Kidney (tissue), 14 donors: ENCODE data around the gene STRADA. TPM values are rescaled to one million over a fixed set of nuclear protein-coding genes. Genes with fewer than 3 reads are reported as not detected.

Experiments used
- DNase-seq, 5 donors: peaks; one replicate each; pipeline ENCODE4 v3.0.0-alpha.2; 2013 to 2020
- FAIRE-seq: peaks from 2 replicates; lab custom pipeline; 2012; peaks lifted over from hg19 to GRCh38; lab: Jason Lieb, UNC
- H3K27ac ChIP-seq, 2 donors: one replicate each; pipeline ENCODE4 v1.7.0; 2013; ENCODE audit warnings: low read depth in 2 of 2, low read length in 2 of 2, inconsistent platforms in 1 of 2
- H3K27me3 ChIP-seq: one replicate; pipeline ENCODE4 v1.7.1; 2013; ENCODE audit warnings: low read length, inconsistent platforms; ENCODE audit not compliant: control insufficient read depth, insufficient read depth
- H3K36me3 ChIP-seq, 3 donors: one replicate each; pipeline versions ENCODE4 v1.7.0 to v1.7.1; 2013; ENCODE audit warnings: low read length in 3 of 3, control low read depth in 1 of 3, inconsistent platforms in 1 of 3; ENCODE audit not compliant: insufficient read depth in 3 of 3, control insufficient read depth in 2 of 3
- H3K4me1 ChIP-seq, 3 donors: one replicate each; pipeline versions ENCODE4 v1.7.0 to v1.7.1; 2013; ENCODE audit warnings: low read length in 3 of 3, inconsistent platforms in 1 of 3, low read depth in 1 of 3; ENCODE audit not compliant: control insufficient read depth in 2 of 3, insufficient read depth in 2 of 3
- H3K4me3 ChIP-seq, 3 donors: one replicate each; pipeline versions ENCODE4 v1.7.0 to v1.8.1; 2013; ENCODE audit warnings: low read length in 3 of 3, control low read depth in 1 of 3, inconsistent platforms in 1 of 3
- H3K9ac ChIP-seq, 3 donors: one replicate each; pipeline versions ENCODE4 v1.7.0 to v1.7.1; 2013; ENCODE audit warnings: low read length in 3 of 3, control low read depth in 1 of 3, inconsistent platforms in 1 of 3
- H3K9me3 ChIP-seq, 3 donors: one replicate each; pipeline versions ENCODE4 v1.7.0 to v1.7.1; 2013; ENCODE audit warnings: low read length in 3 of 3, control low read depth in 1 of 3, inconsistent platforms in 1 of 3; ENCODE audit not compliant: control insufficient read depth in 2 of 3, insufficient read depth in 1 of 3
- CTCF ChIP-seq: IDR thresholded peaks from 3 replicates; pipeline ENCODE4 v1.5.1; 2012; ENCODE audit warnings: mild to moderate bottlenecking, moderate library complexity, borderline replicate concordance; ENCODE audit not compliant: insufficient read depth; ENCODE audit errors: extremely low read depth
- intact Hi-C: fragments of 100-400 bp; cut with DNase I; formaldehyde crosslinking; loops from one replicate; pipeline ENCODE4 v1.11.1; 2022
- polyA plus RNA-seq: library from polyadenylated mRNA; stranded (reverse); fragments of 350-450 nt; fragmentation: Illumina TruSeq; extraction: RNeasy Lipid Tissue Mini Kit (QIAGEN cat#74804); gene quantifications from one replicate; pipeline ENCODE4 v1.2.3, GENCODE V29; 2014; ENCODE audit warnings: low read depth, low replicate concordance; ENCODE audit not compliant: insufficient read depth
- total RNA-seq: library from RNA; stranded (reverse); fragmentation: NEBNext Ultra II Directional; extraction: Animal tissue kit (Norgen Biotek cat#: 25700); gene quantifications from one replicate; pipeline ENCODE4 v1.2.1, GENCODE V29; 2021
- donor health status: control.
- donor health status: control.
- donor health status: control.
- donor health status: control.
- donor health status: control.
- donor health status: DM: yes; HTN: yes; CAD: no.
- donor health status: Normal renal cell carcinoma (clear cell type).

STRADA gene
- total and polyA plus RNA-seq, 2 donors from 2014 or later, result 25.7 to 38.9 TPM

GRCh38 chr17:63758428-63758827 is 16.8 kb upstream of the STRADA start:
- Histone ChIP-seq H3K36me3 (peaks cover 11 to 52% (median 26%) of the 10 kb centered on the region in 3 donors), H3K27ac (no peak overlapping the region), H3K4me3 (no peak overlapping the region), H3K4me1 (no peaks in the 10 kb centered on the region), H3K27me3 (no peaks in the 10 kb centered on the region), H3K9ac (no peak overlapping the region), H3K9me3 (no peaks in the 10 kb centered on the region)
- TF ChIP-seq CTCF, result no peak
- intact Hi-C loops, result no loop called here
- DNase-seq (no peak), FAIRE-seq (no peak)

GRCh38 chr17:63754046-63754445 is 12.4 kb upstream of the STRADA start:
- no peak overlapping the region for H3K27ac ChIP-seq
- no peaks in the 10 kb centered on the region for H3K27me3 ChIP-seq
- FAIRE-seq, result no peak
- peaks cover 14 to 45% (median 31%) of the 10 kb centered on the region in 3 donors for H3K36me3 ChIP-seq
- no peaks in the 10 kb centered on the region for H3K4me1 ChIP-seq
- H3K9ac ChIP-seq, result no peak overlapping the region
- intact Hi-C loops, result no loop called here
- no peak overlapping the region for H3K4me3 ChIP-seq
- no peak for TF ChIP-seq CTCF
- no peaks in the 10 kb centered on the region for H3K9me3 ChIP-seq
- no peak for DNase-seq

GRCh38 chr17:63753215-63753614 is 11.6 kb upstream of the STRADA start:
- Histone ChIP-seq H3K9me3 (no peaks in the 10 kb centered on the region), H3K9ac (no peak overlapping the region), H3K27ac (no peak overlapping the region), H3K4me1 (no peaks in the 10 kb centered on the region), H3K27me3 (no peaks in the 10 kb centered on the region), H3K36me3 (peaks cover 14 to 45% (median 31%) of the 10 kb centered on the region in 3 donors), H3K4me3 (no peak overlapping the region)
- FAIRE-seq (no peak), DNase-seq (no peak)
- no peak for TF ChIP-seq CTCF
- intact Hi-C loops, result no loop called here

GRCh38 chr17:63752707-63753106 is 11.1 kb upstream of the STRADA start:
- peaks cover 14 to 45% (median 31%) of the 10 kb centered on the region in 3 donors for H3K36me3 ChIP-seq
- H3K9ac ChIP-seq, result no peak overlapping the region
- H3K27ac ChIP-seq, result no peak overlapping the region
- DNase-seq (no peak), FAIRE-seq (no peak)
- no peak overlapping the region for H3K4me3 ChIP-seq
- TF ChIP-seq CTCF, result no peak
- intact Hi-C loops, result no loop called here
- H3K27me3 ChIP-seq, result no peaks in the 10 kb centered on the region
- no peaks in the 10 kb centered on the region for H3K9me3 ChIP-seq
- no peaks in the 10 kb centered on the region for H3K4me1 ChIP-seq
